SK-N-SH (cell line): ENCODE measurements around the gene DERA. TPM values are rescaled to one million over a fixed set of nuclear protein-coding genes. Genes with fewer than 3 reads are reported as not detected.

Source experiments
- CTCF ChIA-PET: fragments of 300-600, 350-600 bp; formaldehyde crosslinking; extraction: SDS; loops from one replicate; lab custom pipeline; 2021; lab: Yijun Ruan, JAX
- POLR2A ChIA-PET: fragments of 350-600 bp; sonication (Branson Sonifier 250); formaldehyde crosslinking; extraction: SDS; loops from one replicate; lab custom pipeline; 2020; ENCODE audit warnings: antibody characterized with exemption, inconsistent platforms; lab: Yijun Ruan, JAX
- DNase-seq: peaks from one replicate; pipeline ENCODE4 v3.0.0; 2012
- H2AFZ ChIP-seq: fragments of 200-600 bp; sonication (generic); 2 replicates; pipeline ENCODE4 v1.8.1; 2016; ENCODE audit warnings: antibody characterized with exemption, mild to moderate bottlenecking, low read depth
- H3F3A ChIP-seq: fragments of 200-600 bp; sonication (generic); replicated peaks from 2 replicates; pipeline ENCODE3; 2016; ENCODE audit warnings: antibody characterized with exemption, mild to moderate bottlenecking; ENCODE audit not compliant: insufficient read depth
- H3K27ac ChIP-seq, 2 experiments: fragments of 200-500 bp in 1 of 2; fragments of 200-600 bp in 1 of 2; sonication (Bioruptor generic) in 1 of 2; sonication (generic), shearing (Covaris generic) in 1 of 2; 2 replicates each; pipeline versions ENCODE4 v1.5.1 to v1.6.1; 2014 to 2016; ENCODE audit warnings: low read depth in 2 of 2, inconsistent platforms in 1 of 2, low read length in 1 of 2, mild to moderate bottlenecking in 1 of 2, mixed read lengths in 1 of 2
- H3K27me3 ChIP-seq: fragments of 200-600 bp; sonication (generic), shearing (Covaris generic); 2 replicates; pipeline ENCODE4 v1.6.1; 2016; ENCODE audit warnings: mixed run types; ENCODE audit not compliant: insufficient read depth
- H3K36me3 ChIP-seq, 2 experiments: fragments of 200-500 bp in 1 of 2; fragments of 200-600 bp in 1 of 2; sonication (Bioruptor generic) in 1 of 2; sonication (generic) in 1 of 2; replicated peaks in 1 of 2; 2 replicates each; pipeline versions ENCODE3 to v1.5.1; 2014 to 2016; ENCODE audit warnings: low read length in 1 of 2, mild to moderate bottlenecking in 1 of 2; ENCODE audit not compliant: insufficient read depth in 2 of 2, control insufficient read depth in 1 of 2
- H3K4me1 ChIP-seq, 2 experiments: fragments of 200-500 bp in 1 of 2; fragments of 200-600 bp in 1 of 2; sonication (Bioruptor generic) in 1 of 2; sonication (generic), shearing (Covaris generic) in 1 of 2; 2 replicates each; pipeline versions ENCODE4 v1.5.1 to v1.6.1; 2014 to 2016; ENCODE audit warnings: low read depth in 1 of 2, low read length in 1 of 2, mixed run types in 1 of 2; ENCODE audit not compliant: insufficient read depth in 2 of 2, control insufficient read depth in 1 of 2
- H3K4me2 ChIP-seq: fragments of 200-600 bp; sonication (generic), shearing (Covaris generic); 2 replicates; pipeline ENCODE4 v1.6.1; 2017; ENCODE audit warnings: mixed run types
- H3K4me3 ChIP-seq, 2 experiments: fragments of 200-500 bp in 1 of 2; fragments of 200-600 bp in 1 of 2; sonication (Bioruptor generic) in 1 of 2; sonication (generic), shearing (Covaris generic) in 1 of 2; 2 replicates each; pipeline versions ENCODE4 v1.5.1 to v1.8.1; 2014 to 2016; ENCODE audit warnings: low read depth in 2 of 2, inconsistent platforms in 1 of 2, low read length in 1 of 2, mild to moderate bottlenecking in 1 of 2, mixed read lengths in 1 of 2, moderate library complexity in 1 of 2
- H3K79me2 ChIP-seq: fragments of 200-600 bp; sonication (generic); 2 replicates; pipeline ENCODE4 v1.8.1; 2017; ENCODE audit warnings: mild to moderate bottlenecking; ENCODE audit not compliant: insufficient read depth
- H3K9ac ChIP-seq: fragments of 200-600 bp; sonication (generic); 2 replicates; pipeline ENCODE4 v1.6.1; 2017; ENCODE audit warnings: mixed run types
- H3K9me2 ChIP-seq: fragments of 200-600 bp; sonication (generic); 2 replicates; pipeline ENCODE4 v1.6.1; 2017; ENCODE audit warnings: mixed run types
- H3K9me3 ChIP-seq: fragments of 200-600 bp; sonication (generic); 2 replicates; pipeline ENCODE4 v1.6.1; 2017; ENCODE audit warnings: mixed run types, mild to moderate bottlenecking, moderate library complexity
- H4K20me1 ChIP-seq: fragments of 200-600 bp; sonication (generic); 2 replicates; pipeline ENCODE4 v1.6.1; 2017; ENCODE audit warnings: mild to moderate bottlenecking, mixed run types; ENCODE audit not compliant: insufficient read depth
- CTCF ChIP-seq: fragments of 200-600 bp; sonication (generic); IDR thresholded peaks from 2 replicates; pipeline ENCODE4 v1.6.1; 2017; ENCODE audit warnings: antibody characterized with exemption, mild to moderate bottlenecking, moderate library complexity
- FOSL2 ChIP-seq: IDR thresholded peaks from 2 replicates; pipeline ENCODE4 v1.4.0; 2012; ENCODE audit warnings: low read depth, mild to moderate bottlenecking, moderate library complexity, borderline replicate concordance
- FOXM1 ChIP-seq: IDR thresholded peaks from 2 replicates; pipeline ENCODE4 v1.4.0; 2012; ENCODE audit warnings: low read depth, mild to moderate bottlenecking
- MEF2A ChIP-seq: IDR thresholded peaks from 2 replicates; pipeline ENCODE4 v1.4.0; 2012; ENCODE audit warnings: low read depth, borderline replicate concordance
- NFIC ChIP-seq: IDR thresholded peaks from 2 replicates; pipeline ENCODE4 v1.4.0; 2012; ENCODE audit warnings: borderline replicate concordance
- NRF1 ChIP-seq: IDR thresholded peaks from 2 replicates; pipeline ENCODE4 v1.6.1; 2012; ENCODE audit warnings: low read depth, mild to moderate bottlenecking, low read length
- SMC3 ChIP-seq: IDR thresholded peaks from 2 replicates; pipeline ENCODE4 v1.6.1; 2012; ENCODE audit warnings: low read depth, low read length, improper control_type of control experiment
- USF1 ChIP-seq: IDR thresholded peaks from 2 replicates; pipeline ENCODE4 v1.4.0; 2012; ENCODE audit warnings: low read depth, borderline replicate concordance
- YY1 ChIP-seq: IDR thresholded peaks from 2 replicates; pipeline ENCODE4 v1.4.0; 2012; ENCODE audit warnings: low read depth, mild to moderate bottlenecking
- WGBS: methylation state at CpG from one replicate; pipeline ENCODE4 v1.1.6; 2017; ENCODE audit warnings: low lambda C conversion rate; 5-methylcytosine and 5-hydroxymethylcytosine counted together
- polyA plus RNA-seq, 3 experiments: library from polyadenylated mRNA; depleted of rRNA; stranded (reverse); fragments of >200 nt; gene quantifications; 2 replicates each; pipeline ENCODE4 v1.2.3, GENCODE V29; 2012
- TF ChIP-seq, protein P1 (sequence below): IDR thresholded peaks from 2 replicates; pipeline ENCODE4; 2012
- TF ChIP-seq, protein P2 (sequence below): IDR thresholded peaks from 2 replicates; pipeline ENCODE4 v1.6.1; 2012; ENCODE audit warnings: mild to moderate bottlenecking, low read depth, low read length, moderate library complexity

The DERA gene
- polyA plus RNA-seq, 1 of the 3 experiments (the other 2 are of a cell fraction) = 16.6 TPM

DNA sequence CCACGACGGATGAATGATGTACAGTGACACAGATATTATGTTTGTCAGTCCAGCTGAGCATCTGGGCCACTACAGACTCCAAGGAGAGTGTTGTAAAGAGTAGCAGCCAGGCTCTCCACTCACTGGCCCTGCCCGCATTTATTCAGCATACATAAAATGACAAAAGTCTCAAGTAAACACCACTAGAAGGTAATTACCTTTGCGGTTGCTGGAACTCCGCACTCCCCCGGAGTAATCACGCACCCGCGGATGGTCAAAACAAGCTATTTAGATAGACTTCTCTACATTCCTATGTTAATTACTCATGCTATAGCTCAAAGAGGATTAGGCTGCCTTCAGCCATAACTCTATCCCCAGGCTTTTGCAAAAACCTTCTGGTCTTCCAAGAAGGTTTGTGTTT, 47.8 kb upstream of the DERA start (continued):
- TF ChIP-seq NFIC = no peak
- TF ChIP-seq USF1 = no peak

DNA sequence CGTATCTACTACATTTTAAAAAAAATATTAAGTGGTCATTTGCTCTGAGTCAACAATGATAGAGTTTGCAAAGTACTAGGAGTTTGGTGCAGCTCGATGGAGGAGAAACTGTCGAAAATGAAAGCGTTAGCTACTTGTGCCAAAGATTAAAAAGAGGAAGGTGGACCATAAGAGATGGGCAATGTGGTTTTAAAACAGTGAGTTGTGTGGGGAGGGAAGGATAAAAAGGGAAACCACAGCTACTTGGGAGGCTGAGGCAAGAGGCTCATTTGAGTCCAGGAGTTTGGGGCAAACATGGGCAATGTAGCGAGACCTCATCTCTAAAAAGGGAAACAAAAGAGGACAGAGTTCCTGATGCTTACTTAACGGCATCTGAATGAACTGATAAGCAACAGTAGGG, 47.1 kb upstream of the DERA start:
- 90% methylated on average over 6 of the region's 6 CpGs for WGBS
- Histone ChIP-seq H3K79me2 (no peaks in the 10 kb centered on the region), H3K36me3 (no peaks in the 10 kb centered on the region), H3K27ac (no peak overlapping the region), H3K4me2 (no peak overlapping the region)
- TF ChIP-seq CTCF = no peak
- no peak for TF ChIP-seq FOSL2
- TF ChIP-seq, protein P1, sequence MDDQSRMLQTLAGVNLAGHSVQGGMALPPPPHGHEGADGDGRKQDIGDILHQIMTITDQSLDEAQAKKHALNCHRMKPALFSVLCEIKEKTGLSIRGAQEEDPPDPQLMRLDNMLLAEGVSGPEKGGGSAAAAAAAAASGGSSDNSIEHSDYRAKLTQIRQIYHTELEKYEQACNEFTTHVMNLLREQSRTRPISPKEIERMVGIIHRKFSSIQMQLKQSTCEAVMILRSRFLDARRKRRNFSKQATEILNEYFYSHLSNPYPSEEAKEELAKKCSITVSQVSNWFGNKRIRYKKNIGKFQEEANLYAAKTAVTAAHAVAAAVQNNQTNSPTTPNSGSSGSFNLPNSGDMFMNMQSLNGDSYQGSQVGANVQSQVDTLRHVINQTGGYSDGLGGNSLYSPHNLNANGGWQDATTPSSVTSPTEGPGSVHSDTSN = no peak
- no peak for TF ChIP-seq SMC3
- TF ChIP-seq YY1 = no peak
- no peak for TF ChIP-seq FOXM1
- TF ChIP-seq NRF1 = no peak
- TF ChIP-seq MEF2A = no peak
- TF ChIP-seq, protein P2, sequence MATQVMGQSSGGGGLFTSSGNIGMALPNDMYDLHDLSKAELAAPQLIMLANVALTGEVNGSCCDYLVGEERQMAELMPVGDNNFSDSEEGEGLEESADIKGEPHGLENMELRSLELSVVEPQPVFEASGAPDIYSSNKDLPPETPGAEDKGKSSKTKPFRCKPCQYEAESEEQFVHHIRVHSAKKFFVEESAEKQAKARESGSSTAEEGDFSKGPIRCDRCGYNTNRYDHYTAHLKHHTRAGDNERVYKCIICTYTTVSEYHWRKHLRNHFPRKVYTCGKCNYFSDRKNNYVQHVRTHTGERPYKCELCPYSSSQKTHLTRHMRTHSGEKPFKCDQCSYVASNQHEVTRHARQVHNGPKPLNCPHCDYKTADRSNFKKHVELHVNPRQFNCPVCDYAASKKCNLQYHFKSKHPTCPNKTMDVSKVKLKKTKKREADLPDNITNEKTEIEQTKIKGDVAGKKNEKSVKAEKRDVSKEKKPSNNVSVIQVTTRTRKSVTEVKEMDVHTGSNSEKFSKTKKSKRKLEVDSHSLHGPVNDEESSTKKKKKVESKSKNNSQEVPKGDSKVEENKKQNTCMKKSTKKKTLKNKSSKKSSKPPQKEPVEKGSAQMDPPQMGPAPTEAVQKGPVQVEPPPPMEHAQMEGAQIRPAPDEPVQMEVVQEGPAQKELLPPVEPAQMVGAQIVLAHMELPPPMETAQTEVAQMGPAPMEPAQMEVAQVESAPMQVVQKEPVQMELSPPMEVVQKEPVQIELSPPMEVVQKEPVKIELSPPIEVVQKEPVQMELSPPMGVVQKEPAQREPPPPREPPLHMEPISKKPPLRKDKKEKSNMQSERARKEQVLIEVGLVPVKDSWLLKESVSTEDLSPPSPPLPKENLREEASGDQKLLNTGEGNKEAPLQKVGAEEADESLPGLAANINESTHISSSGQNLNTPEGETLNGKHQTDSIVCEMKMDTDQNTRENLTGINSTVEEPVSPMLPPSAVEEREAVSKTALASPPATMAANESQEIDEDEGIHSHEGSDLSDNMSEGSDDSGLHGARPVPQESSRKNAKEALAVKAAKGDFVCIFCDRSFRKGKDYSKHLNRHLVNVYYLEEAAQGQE = no peak
- TF ChIP-seq, all 33 proteins: peak for 0
- Histone ChIP-seq H3K9me2 (no peaks in the 10 kb centered on the region), H3K4me3 (no peak overlapping the region), H3F3A (no peaks in the 10 kb centered on the region), H3K27me3 (no peaks in the 10 kb centered on the region), H4K20me1 (no peaks in the 10 kb centered on the region), H3K9me3 (no peaks in the 10 kb centered on the region), H3K9ac (no peak overlapping the region), H2AFZ (no peak overlapping the region), H3K4me1 (no peaks in the 10 kb centered on the region)
- POLR2A ChIA-PET = no interaction called here
- DNase-seq = no peak
- CTCF ChIA-PET = interaction anchor here (0.6 to 1.8 kb wide), 3 partner anchors 92 to 279 kb away, joined by 3 to 6 read pairs (median 5); no protein-coding TSS in a partner anchor
